ENCODE measurements around the gene RAP1GDS1. TPM values are rescaled to one million over a fixed set of nuclear protein-coding genes. Genes with fewer than 3 reads are reported as not detected.

The RAP1GDS1 gene
- total and polyA plus RNA-seq, 2 of the 13 experiments (the other 11 are each of a cell fraction or from before 2014, with no cell fraction given), result 19.3 to 42.5 TPM

DNA sequence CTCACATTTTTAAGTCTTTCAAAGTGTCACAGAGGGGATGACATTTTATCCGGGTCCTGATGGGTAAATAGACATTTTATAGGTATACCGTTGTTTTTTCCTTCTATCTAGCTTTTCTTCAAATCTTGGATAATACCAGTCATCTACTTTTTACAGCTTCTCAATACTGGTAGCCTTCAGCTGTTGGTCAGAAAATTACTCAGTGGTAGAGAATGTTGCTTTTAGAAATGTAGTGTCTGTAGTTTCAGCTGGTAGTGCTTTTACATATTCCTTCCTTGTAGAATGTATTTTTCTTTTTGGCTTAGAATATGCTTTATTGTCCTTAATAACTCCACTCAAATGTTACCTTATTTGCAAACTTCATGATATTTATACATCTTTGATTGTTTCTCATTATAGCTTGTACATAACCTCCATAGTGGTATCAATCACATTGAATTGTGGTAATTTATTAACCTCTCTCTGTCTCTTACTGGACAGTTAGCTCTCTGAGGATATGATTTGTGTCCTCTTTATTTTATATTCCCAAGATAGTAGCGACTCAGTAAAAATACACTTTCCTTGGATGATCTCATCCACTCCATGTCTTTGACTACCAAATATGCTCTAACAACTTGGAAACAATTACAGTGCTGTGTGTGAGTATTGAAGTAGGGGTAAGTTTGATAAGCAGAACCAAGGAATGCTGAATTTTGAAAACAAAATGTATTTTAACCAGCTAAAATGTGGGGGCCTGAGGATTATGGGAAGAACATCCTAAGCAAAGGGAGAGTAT is 53.8 kb downstream of the RAP1GDS1 start:
- H3K27ac ChIP-seq (ENCODE audit: extremely low read length, insufficient read depth, low read length), result no peak overlapping the region
- H4K20me1 ChIP-seq (ENCODE audit: insufficient read depth, low read length), result no peaks in the 10 kb centered on the region
- no peaks in the 10 kb centered on the region for H3K79me2 ChIP-seq (ENCODE audit: insufficient read depth, low read length)
- no peak overlapping the region for H3K9ac ChIP-seq (ENCODE audit: insufficient read depth, low read depth, low read length)
- CTCF ChIA-PET (ENCODE audit: low intra/inter-chr PET ratio, low total read pairs), result no interaction called here
- ATAC-seq, result no peak
- TF ChIP-seq, protein P1, sequence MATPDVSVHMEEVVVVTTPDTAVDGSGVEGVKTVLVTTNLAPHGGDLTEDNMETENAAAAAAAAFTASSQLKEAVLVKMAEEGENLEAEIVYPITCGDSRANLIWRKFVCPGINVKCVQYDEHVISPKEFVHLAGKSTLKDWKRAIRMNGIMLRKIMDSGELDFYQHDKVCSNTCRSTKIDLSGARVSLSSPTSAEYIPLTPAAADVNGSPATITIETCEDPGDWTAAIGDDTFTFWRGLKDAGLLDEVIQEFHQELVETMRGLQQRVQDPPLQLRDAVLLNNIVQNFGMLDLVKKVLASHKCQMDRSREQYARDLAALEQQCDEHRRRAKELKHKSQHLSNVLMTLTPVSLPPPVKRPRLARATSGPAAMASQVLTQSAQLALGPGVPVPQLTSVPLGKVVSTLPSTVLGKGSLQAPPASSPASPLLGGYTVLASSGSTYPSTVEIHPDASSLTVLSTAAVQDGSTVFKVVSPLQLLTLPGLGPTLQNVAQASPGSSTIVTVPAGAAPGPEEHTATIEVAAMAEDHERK (CRISPR knock-in tag; IDR thresholded peaks at IDR 0.05; ENCODE audit: low read depth), result no peak
- no peak for TF ChIP-seq MTA3 (CRISPR knock-in tag; IDR thresholded peaks at IDR 0.05)
- TF ChIP-seq HOXD1 (CRISPR knock-in tag; IDR thresholded peaks at IDR 0.05), result no peak
- no peak for TF ChIP-seq RARA (CRISPR knock-in tag; IDR thresholded peaks at IDR 0.05)
- TF ChIP-seq, protein P2, sequence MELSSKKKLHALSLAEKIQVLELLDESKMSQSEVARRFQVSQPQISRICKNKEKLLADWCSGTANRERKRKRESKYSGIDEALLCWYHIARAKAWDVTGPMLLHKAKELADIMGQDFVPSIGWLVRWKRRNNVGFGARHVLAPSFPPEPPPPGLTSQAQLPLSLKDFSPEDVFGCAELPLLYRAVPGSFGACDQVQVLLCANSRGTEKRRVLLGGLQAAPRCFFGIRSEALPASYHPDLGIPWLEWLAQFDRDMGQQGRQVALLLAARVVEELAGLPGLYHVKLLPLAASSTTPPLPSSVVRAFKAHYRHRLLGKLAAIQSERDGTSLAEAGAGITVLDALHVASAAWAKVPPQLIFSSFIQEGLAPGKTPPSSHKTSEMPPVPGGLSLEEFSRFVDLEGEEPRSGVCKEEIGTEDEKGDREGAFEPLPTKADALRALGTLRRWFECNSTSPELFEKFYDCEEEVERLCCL (CRISPR knock-in tag; IDR thresholded peaks at IDR 0.05; ENCODE audit: borderline replicate concordance), result no peak
- no peak for TF ChIP-seq NR1H2 (CRISPR knock-in tag; IDR thresholded peaks at IDR 0.05; ENCODE audit: borderline replicate concordance, low read depth)
- TF ChIP-seq TAF15 (IDR thresholded peaks at IDR 0.05; ENCODE audit: low read depth, low read length, poor library complexity, severe bottlenecking), result no peak
- 95% methylated on average over 3 of the region's 3 CpGs for WGBS (ENCODE audit: low lambda C conversion rate)
- H3K9me3 ChIP-seq (ENCODE audit: low read length), result no peaks in the 10 kb centered on the region
- no peak overlapping the region for H3K4me2 ChIP-seq (ENCODE audit: low read depth, low read length)
- FAIRE-seq, result no peak
- 0 out of 2 replicates have a peak, but pooled peaks cover 7% of the 10 kb centered on the region for H3K4me1 ChIP-seq (ENCODE audit: insufficient read depth, low read length)
- no TSS peak for BruUV-seq (replicated peaks)
- DNase-seq (ENCODE audit: low spot score), result no peak
- H2AFZ ChIP-seq (ENCODE audit: low read length), result no peak overlapping the region
- intact Hi-C loops (cut with micrococcal nuclease; ENCODE audit: unreplicated experiment), result no loop called here
- no peak overlapping the region for H3K4me3 ChIP-seq (replicated peaks in 1 of 3; ENCODE audit: insufficient read depth in 1 of 3, low read depth in 2 of 3, low read length in 3 of 3)
- in situ Hi-C loops (cut with HindIII; ENCODE audit: extremely low pct_ligation_motif_present, low pct_unique_long_range_greater_than_20kb), result no loop called here
- POLR2A ChIA-PET, result no interaction called here
- H3K27me3 ChIP-seq (ENCODE audit: control insufficient read depth in 1 of 2, insufficient read depth in 2 of 2, low read length in 2 of 2), result no peaks in the 10 kb centered on the region
- no peaks in the 10 kb centered on the region for H3K36me3 ChIP-seq (replicated peaks in 1 of 2; ENCODE audit: control insufficient read depth in 1 of 2, insufficient read depth in 2 of 2, low read length in 2 of 2)

All from HepG2 (cell line).